HCT116 (cell line): ENCODE results near the gene TMEM132C. TPM values are rescaled to one million over a fixed set of nuclear protein-coding genes. Genes with fewer than 3 reads are reported as not detected.

Experiments used
- ATAC-seq: fragments of 200-7000 bp; cut with Tn5 transposase; 2 replicates; pipeline ENCODE4 v1.9.1; 2020; ENCODE audit warnings: mild to moderate bottlenecking, moderate library complexity
- BruUV-seq: library from RNA; stranded (reverse); fragments of 400-500 nt; replicated peaks from 2 replicates; lab custom pipeline; 2021; lab: Mats Ljungman, UMichigan
- CTCF ChIA-PET: fragments of 300-600 bp; sonication (Branson Sonifier 250); formaldehyde crosslinking; loops from one replicate; lab custom pipeline; 2021; ENCODE audit warnings: antibody characterized with exemption; lab: Charles Lee
- POLR2A ChIA-PET: fragments of 300-600, 350-600 bp; sonication (Branson Sonifier 250); formaldehyde crosslinking; loops from one replicate; lab custom pipeline; 2021; ENCODE audit warnings: antibody characterized with exemption; lab: Charles Lee
- RAD21 ChIA-PET, 2 experiments: fragments of 300-600 bp; sonication (Branson Sonifier 250); formaldehyde crosslinking; loops; one replicate each; lab custom pipeline; 2023; ENCODE audit warnings: low total read pairs in 2 of 2; ENCODE audit not compliant: uncharacterized antibody in 2 of 2, unreplicated experiment in 2 of 2, low non-redundant PET in 1 of 2; lab: Charles Lee
- DNase-seq: peaks from one replicate; pipeline ENCODE4 v3.0.0-alpha.2; 2010; ENCODE audit warnings: low read depth, low spot score
- H2AFZ ChIP-seq: fragments of 200-600 bp; shearing (Covaris generic), sonication (generic); 2 replicates; pipeline ENCODE4 v1.6.1; 2017; ENCODE audit warnings: low read depth, mixed run types, mixed read lengths, antibody characterized with exemption, low read length; ENCODE audit not compliant: poor library complexity, severe bottlenecking
- H3K27ac ChIP-seq: 2 replicates; pipeline ENCODE4 v1.5.1; 2012; ENCODE audit warnings: low read depth, low read length
- H3K27me3 ChIP-seq: fragments of 200-600 bp; sonication (generic); 2 replicates; pipeline ENCODE4 v1.6.1; 2016; ENCODE audit warnings: mixed run types, low read length, mixed read lengths; ENCODE audit not compliant: insufficient read depth
- H3K36me3 ChIP-seq, 2 experiments: fragments of 200-500 bp in 1 of 2; fragments of 200-600 bp in 1 of 2; sonication (Bioruptor generic) in 1 of 2; sonication (generic) in 1 of 2; 2 replicates each; pipeline versions ENCODE4 v1.5.1 to v1.6.1; 2014 to 2016; ENCODE audit warnings: low read length in 2 of 2, inconsistent platforms in 1 of 2, mixed read lengths in 1 of 2, mixed run types in 1 of 2; ENCODE audit not compliant: insufficient read depth in 2 of 2, control insufficient read depth in 1 of 2
- H3K4me1 ChIP-seq, 2 experiments: fragments of 200-600 bp in 1 of 2; sonication (generic) in 1 of 2; 2 replicates each; pipeline versions ENCODE4 v1.5.1 to v1.6.1; 2012 to 2017; ENCODE audit warnings: low read length in 2 of 2, inconsistent platforms in 1 of 2, mild to moderate bottlenecking in 1 of 2, mixed read lengths in 1 of 2, mixed run types in 1 of 2, moderate library complexity in 1 of 2; ENCODE audit not compliant: insufficient read depth in 2 of 2, control insufficient read depth in 1 of 2
- H3K4me2 ChIP-seq: fragments of 200-600 bp; sonication (generic); 2 replicates; pipeline ENCODE4 v1.6.1; 2017; ENCODE audit warnings: mixed run types, low read length, mixed read lengths
- H3K4me3 ChIP-seq, 2 experiments: fragments of 200-600 bp in 1 of 2; sonication (generic) in 1 of 2; replicated peaks in 1 of 2; 2 replicates each; pipeline ENCODE4 v1.5.1; 2011 to 2016; ENCODE audit warnings: low read length in 2 of 2, control low read depth in 1 of 2, low read depth in 1 of 2, mild to moderate bottlenecking in 1 of 2, mixed read lengths in 1 of 2, mixed run types in 1 of 2
- H3K79me2 ChIP-seq: fragments of 200-600 bp; sonication (generic); 2 replicates; pipeline ENCODE4 v1.6.1; 2017; ENCODE audit warnings: mild to moderate bottlenecking, mixed run types, low read length, moderate library complexity, mixed read lengths; ENCODE audit not compliant: insufficient read depth
- H3K9ac ChIP-seq: fragments of 200-600 bp; sonication (generic); 2 replicates; pipeline ENCODE4 v1.6.1; 2016; ENCODE audit warnings: low read length, mixed read lengths
- H3K9me2 ChIP-seq: fragments of 200-600 bp; sonication (generic), shearing (Covaris generic); 2 replicates; pipeline ENCODE4 v1.6.1; 2017; ENCODE audit warnings: mixed run types, mild to moderate bottlenecking, moderate library complexity; ENCODE audit not compliant: insufficient read depth
- H3K9me3 ChIP-seq, 2 experiments: fragments of 200-500 bp in 1 of 2; fragments of 200-600 bp in 1 of 2; sonication (Bioruptor generic) in 1 of 2; sonication (generic) in 1 of 2; 2 replicates each; pipeline ENCODE4 v1.6.1; 2014 to 2017; ENCODE audit warnings: low read length in 2 of 2, mixed read lengths in 2 of 2, inconsistent platforms in 1 of 2, low read depth in 1 of 2, mild to moderate bottlenecking in 1 of 2, mixed run types in 1 of 2, moderate library complexity in 1 of 2; ENCODE audit not compliant: control insufficient read depth in 1 of 2, insufficient read depth in 1 of 2
- H4K20me1 ChIP-seq: fragments of 200-600 bp; sonication (generic), shearing (Covaris generic); 2 replicates; pipeline ENCODE4 v1.6.1; 2017; ENCODE audit warnings: mixed run types, mild to moderate bottlenecking, moderate library complexity; ENCODE audit not compliant: insufficient read depth
- CBX3 ChIP-seq: IDR thresholded peaks from 2 replicates; pipeline ENCODE4 v1.6.1; 2012; ENCODE audit warnings: low read depth
- EGR1 ChIP-seq: IDR thresholded peaks from 2 replicates; pipeline ENCODE4 v1.6.1; 2012; ENCODE audit warnings: low read depth
- JUND ChIP-seq: IDR thresholded peaks from 2 replicates; pipeline ENCODE4 v1.6.1; 2012
- POLR2A ChIP-seq: IDR thresholded peaks from 2 replicates; pipeline ENCODE4 v1.7.0; 2011; ENCODE audit warnings: borderline replicate concordance; ENCODE audit not compliant: insufficient read depth, insufficient read length; ENCODE audit errors: extremely low read depth
- SP1 ChIP-seq: IDR thresholded peaks from 2 replicates; pipeline ENCODE4 v1.6.1; 2012; ENCODE audit warnings: low read depth
- SRF ChIP-seq: IDR thresholded peaks from 2 replicates; pipeline ENCODE4 v1.6.1; 2012; ENCODE audit warnings: low read depth
- YY1 ChIP-seq: IDR thresholded peaks from 2 replicates; pipeline ENCODE4 v1.6.1; 2011; ENCODE audit warnings: low read length, low read depth, moderate library complexity, mild to moderate bottlenecking; ENCODE audit not compliant: insufficient replicate concordance; ENCODE audit errors: extremely low read depth
- ZNF274 ChIP-seq: fragments of 200-500 bp; sonication (Bioruptor generic); IDR thresholded peaks from 2 replicates; pipeline ENCODE4 v1.6.1; 2014; ENCODE audit warnings: mild to moderate bottlenecking, low read depth, low read length, inconsistent platforms
- intact Hi-C: fragments of 100-400 bp; cut with micrococcal nuclease; formaldehyde crosslinking; loops from 2 replicates; pipeline ENCODE4 v1.10.0; 2022
- total RNA-seq: library from RNA; stranded (reverse); gene quantifications from one replicate; pipeline ENCODE4 v1.2.1, GENCODE V29; 2021; ENCODE audit not compliant: unreplicated experiment
- TF ChIP-seq, protein P1 (sequence below): IDR thresholded peaks from 2 replicates; pipeline ENCODE4 v1.6.1; 2011; ENCODE audit warnings: mild to moderate bottlenecking, low read length, moderate library complexity; ENCODE audit not compliant: insufficient replicate concordance; ENCODE audit errors: extremely low read depth
- TF ChIP-seq, protein P2 (sequence below): IDR thresholded peaks from 2 replicates; pipeline ENCODE4 v1.6.1; 2012; ENCODE audit warnings: low read depth
- TF ChIP-seq, protein P3 (sequence below): IDR thresholded peaks from 2 replicates; pipeline ENCODE4 v1.6.1; 2012

The TMEM132C gene
- total RNA-seq, 1 experiment from 2014 or later, result not detected

DNA sequence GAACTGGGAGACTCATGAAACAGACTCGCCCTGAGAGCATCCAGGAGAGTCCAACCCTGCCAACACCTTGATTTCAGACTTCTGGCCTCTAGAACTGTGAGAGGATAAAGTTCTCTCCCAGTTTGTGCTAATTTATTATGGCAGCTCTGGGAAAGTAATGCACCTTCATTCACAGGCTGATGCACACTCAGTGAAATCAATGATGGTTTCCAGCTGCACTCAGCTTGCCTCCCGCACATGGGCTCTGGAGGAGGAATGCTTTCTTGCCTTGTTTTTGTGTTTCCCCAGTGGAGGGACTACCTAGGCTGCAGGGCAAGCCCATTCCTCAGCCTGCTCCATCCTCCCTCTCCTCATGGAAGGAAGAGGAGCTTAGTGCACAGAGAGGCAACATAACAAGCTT is 45.7 kb downstream of the TMEM132C start (continued):
- TF ChIP-seq, protein P1, sequence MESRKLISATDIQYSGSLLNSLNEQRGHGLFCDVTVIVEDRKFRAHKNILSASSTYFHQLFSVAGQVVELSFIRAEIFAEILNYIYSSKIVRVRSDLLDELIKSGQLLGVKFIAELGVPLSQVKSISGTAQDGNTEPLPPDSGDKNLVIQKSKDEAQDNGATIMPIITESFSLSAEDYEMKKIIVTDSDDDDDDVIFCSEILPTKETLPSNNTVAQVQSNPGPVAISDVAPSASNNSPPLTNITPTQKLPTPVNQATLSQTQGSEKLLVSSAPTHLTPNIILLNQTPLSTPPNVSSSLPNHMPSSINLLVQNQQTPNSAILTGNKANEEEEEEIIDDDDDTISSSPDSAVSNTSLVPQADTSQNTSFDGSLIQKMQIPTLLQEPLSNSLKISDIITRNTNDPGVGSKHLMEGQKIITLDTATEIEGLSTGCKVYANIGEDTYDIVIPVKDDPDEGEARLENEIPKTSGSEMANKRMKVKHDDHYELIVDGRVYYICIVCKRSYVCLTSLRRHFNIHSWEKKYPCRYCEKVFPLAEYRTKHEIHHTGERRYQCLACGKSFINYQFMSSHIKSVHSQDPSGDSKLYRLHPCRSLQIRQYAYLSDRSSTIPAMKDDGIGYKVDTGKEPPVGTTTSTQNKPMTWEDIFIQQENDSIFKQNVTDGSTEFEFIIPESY, result no peak
- no peak for TF ChIP-seq POLR2A
- no peak for TF ChIP-seq ZNF274

DNA sequence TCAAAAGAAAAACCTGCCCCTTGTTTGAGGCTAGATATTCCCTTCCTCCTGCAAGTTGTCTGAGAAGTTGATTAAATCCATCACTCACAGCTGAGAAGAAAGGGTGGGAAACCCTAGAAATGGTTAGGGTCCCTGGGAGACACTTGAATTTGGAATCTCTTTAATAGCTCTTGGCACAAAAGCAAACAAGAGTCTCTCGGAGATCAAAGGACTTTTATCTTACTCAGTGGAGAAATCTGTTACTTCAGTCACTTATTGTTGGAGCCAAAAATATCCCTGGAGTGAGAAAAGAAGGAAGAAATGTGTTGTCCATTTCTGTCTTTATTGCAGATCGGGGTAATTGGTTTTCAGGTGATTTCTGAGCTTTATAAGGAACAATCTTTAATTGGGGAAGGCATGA is 47.0 kb downstream of the TMEM132C start:
- TF ChIP-seq SP1, result no peak
- no peak for TF ChIP-seq JUND
- no peak for TF ChIP-seq CBX3
- TF ChIP-seq, protein P2, sequence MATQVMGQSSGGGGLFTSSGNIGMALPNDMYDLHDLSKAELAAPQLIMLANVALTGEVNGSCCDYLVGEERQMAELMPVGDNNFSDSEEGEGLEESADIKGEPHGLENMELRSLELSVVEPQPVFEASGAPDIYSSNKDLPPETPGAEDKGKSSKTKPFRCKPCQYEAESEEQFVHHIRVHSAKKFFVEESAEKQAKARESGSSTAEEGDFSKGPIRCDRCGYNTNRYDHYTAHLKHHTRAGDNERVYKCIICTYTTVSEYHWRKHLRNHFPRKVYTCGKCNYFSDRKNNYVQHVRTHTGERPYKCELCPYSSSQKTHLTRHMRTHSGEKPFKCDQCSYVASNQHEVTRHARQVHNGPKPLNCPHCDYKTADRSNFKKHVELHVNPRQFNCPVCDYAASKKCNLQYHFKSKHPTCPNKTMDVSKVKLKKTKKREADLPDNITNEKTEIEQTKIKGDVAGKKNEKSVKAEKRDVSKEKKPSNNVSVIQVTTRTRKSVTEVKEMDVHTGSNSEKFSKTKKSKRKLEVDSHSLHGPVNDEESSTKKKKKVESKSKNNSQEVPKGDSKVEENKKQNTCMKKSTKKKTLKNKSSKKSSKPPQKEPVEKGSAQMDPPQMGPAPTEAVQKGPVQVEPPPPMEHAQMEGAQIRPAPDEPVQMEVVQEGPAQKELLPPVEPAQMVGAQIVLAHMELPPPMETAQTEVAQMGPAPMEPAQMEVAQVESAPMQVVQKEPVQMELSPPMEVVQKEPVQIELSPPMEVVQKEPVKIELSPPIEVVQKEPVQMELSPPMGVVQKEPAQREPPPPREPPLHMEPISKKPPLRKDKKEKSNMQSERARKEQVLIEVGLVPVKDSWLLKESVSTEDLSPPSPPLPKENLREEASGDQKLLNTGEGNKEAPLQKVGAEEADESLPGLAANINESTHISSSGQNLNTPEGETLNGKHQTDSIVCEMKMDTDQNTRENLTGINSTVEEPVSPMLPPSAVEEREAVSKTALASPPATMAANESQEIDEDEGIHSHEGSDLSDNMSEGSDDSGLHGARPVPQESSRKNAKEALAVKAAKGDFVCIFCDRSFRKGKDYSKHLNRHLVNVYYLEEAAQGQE, result no peak
- no peak for TF ChIP-seq SRF
- TF ChIP-seq YY1, result no peak
- TF ChIP-seq, protein P3, sequence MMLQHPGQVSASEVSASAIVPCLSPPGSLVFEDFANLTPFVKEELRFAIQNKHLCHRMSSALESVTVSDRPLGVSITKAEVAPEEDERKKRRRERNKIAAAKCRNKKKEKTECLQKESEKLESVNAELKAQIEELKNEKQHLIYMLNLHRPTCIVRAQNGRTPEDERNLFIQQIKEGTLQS, result no peak
- TF ChIP-seq EGR1, result no peak
- TF ChIP-seq ZNF274, result no peak
- Histone ChIP-seq H3K9me3 (peaks cover 6 to 12% of the 10 kb centered on the region in 2 experiments; a peak in 2 of 4 replicates), H4K20me1 (no peaks in the 10 kb centered on the region), H3K4me1 (no peaks in the 10 kb centered on the region), H3K27ac (no peak overlapping the region), H3K79me2 (no peaks in the 10 kb centered on the region), H3K4me3 (no peak overlapping the region), H3K9ac (no peak overlapping the region), H3K9me2 (no peaks in the 10 kb centered on the region), H3K27me3 (no peaks in the 10 kb centered on the region), H3K4me2 (no peak overlapping the region), H2AFZ (no peak overlapping the region), H3K36me3 (no peaks in the 10 kb centered on the region)
- intact Hi-C loops, result no loop called here
- ATAC-seq (no peak), DNase-seq (no peak)
- CTCF ChIA-PET, result no interaction called here
- POLR2A ChIA-PET, result no interaction called here
- no TSS peak for BruUV-seq
- RAD21 ChIA-PET, result no interaction called here
